ENCODE data around the gene FAM83C.
A peak's percentile ranks its signal among the peaks of the same experiment; 100 is the strongest.

FAM83C gene

GRCh38 chr20:35298264-35298663 is 6.0 kb upstream of the FAM83C start:
- DNase-seq (ENCODE audit: low spot score): no peak

GRCh38 chr20:35297740-35298139 is 5.5 kb upstream of the FAM83C start:
- DNase-seq (ENCODE audit: low spot score): no peak

- DNase-seq (ENCODE audit: low spot score): no peak
Observed at GRCh38 chr20:35297155-35297554, 4.9 kb upstream of the FAM83C start.

GRCh38 chr20:35296101-35296554 is 3.9 kb upstream of the FAM83C start:
- no peak for DNase-seq (ENCODE audit: low spot score)

GRCh38 chr20:35295674-35296073 is 3.4 kb upstream of the FAM83C start:
- DNase-seq (ENCODE audit: low spot score): no peak

- DNase-seq (ENCODE audit: low spot score): no peak
Observed at GRCh38 chr20:35295058-35295457, 2.8 kb upstream of the FAM83C start.

GRCh38 chr20:35294293-35294685 is 2.1 kb upstream of the FAM83C start:
- DNase-seq (ENCODE audit: low spot score): no peak

GRCh38 chr20:35293303-35294292 is 1.4 kb upstream of the FAM83C start:
- no peak for DNase-seq (ENCODE audit: low spot score)

GRCh38 chr20:35292504-35293285 is 470 bp upstream of the FAM83C start:
- DNase-seq (ENCODE audit: low spot score): no peak

- no peak for DNase-seq (ENCODE audit: low spot score)
Observed at GRCh38 chr20:35290887-35291417, 1.3 kb downstream of the FAM83C start.

GRCh38 chr20:35290186-35290886 is 1.9 kb downstream of the FAM83C start:
- DNase-seq (ENCODE audit: low spot score): no peak

- DNase-seq (ENCODE audit: low spot score): no peak
Observed at GRCh38 chr20:35288325-35289060, 3.7 kb downstream of the FAM83C start.

- no peak for DNase-seq (ENCODE audit: low spot score)
Observed at GRCh38 chr20:35287509-35288324, 4.5 kb downstream of the FAM83C start.

- DNase-seq (ENCODE audit: low spot score): no peak
Observed at GRCh38 chr20:35286899-35287508, 5.2 kb downstream of the FAM83C start.

GRCh38 chr20:35286077-35286898 is 5.9 kb downstream of the FAM83C start:
- DNase-seq (ENCODE audit: low spot score): no peak

GRCh38 chr20:35285806-35286076 is 6.5 kb downstream of the FAM83C start:
- DNase-seq (ENCODE audit: low spot score): no peak

GRCh38 chr20:35284992-35285805 is 7.0 kb downstream of the FAM83C start:
- no peak for DNase-seq (ENCODE audit: low spot score)

- peak; percentile 83 for DNase-seq (ENCODE audit: low spot score)
Observed at GRCh38 chr20:35284267-35284991, 7.8 kb downstream of the FAM83C start, which contains the start of gene EIF6. Gene EIF6, minus strand, starts transcription at chr20:35284772. Its CDS starts 285 bp downstream, at chr20:35284487.
